ENCODE measurements around the gene TP53RK.

Gene TP53RK

DNA sequence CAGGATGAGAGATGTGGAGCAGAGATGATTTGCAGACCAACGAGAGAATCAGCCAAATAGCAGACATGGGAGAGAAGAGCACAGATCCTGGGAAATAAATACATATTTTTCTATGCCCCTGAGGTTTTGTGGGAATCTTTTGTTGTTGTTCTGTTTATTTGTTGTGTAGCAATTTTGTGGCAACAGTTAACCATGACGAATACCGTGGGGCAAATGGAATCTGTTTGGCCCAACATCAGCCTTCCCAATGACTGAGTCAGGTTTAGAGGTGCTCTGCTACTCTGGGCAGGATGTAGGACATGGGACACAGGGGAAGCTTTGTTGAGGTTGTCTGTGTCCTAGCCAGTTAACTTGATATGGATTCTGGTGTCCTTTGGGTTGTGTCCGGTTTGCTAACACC lies 12.3 kb upstream of the TP53RK start (continued):
- TF ChIP-seq GLIS3 (CRISPR knock-in tag; IDR thresholded peaks at IDR 0.05): no peak
- no peak for TF ChIP-seq SNAI2 (CRISPR knock-in tag; IDR thresholded peaks at IDR 0.05)
- TF ChIP-seq, protein P1, sequence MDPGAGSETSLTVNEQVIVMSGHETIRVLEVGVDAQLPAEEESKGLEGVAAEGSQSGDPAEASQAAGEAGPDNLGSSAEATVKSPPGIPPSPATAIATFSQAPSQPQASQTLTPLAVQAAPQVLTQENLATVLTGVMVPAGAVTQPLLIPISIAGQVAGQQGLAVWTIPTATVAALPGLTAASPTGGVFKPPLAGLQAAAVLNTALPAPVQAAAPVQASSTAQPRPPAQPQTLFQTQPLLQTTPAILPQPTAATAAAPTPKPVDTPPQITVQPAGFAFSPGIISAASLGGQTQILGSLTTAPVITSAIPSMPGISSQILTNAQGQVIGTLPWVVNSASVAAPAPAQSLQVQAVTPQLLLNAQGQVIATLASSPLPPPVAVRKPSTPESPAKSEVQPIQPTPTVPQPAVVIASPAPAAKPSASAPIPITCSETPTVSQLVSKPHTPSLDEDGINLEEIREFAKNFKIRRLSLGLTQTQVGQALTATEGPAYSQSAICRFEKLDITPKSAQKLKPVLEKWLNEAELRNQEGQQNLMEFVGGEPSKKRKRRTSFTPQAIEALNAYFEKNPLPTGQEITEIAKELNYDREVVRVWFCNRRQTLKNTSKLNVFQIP (CRISPR knock-in tag; IDR thresholded peaks at IDR 0.05; ENCODE audit: borderline replicate concordance, low read depth): no peak
- no peak for TF ChIP-seq OSR1 (CRISPR knock-in tag; IDR thresholded peaks at IDR 0.05)
- TF ChIP-seq ZNF565 (CRISPR knock-in tag; conservative IDR thresholded peaks at IDR 0.05; ENCODE audit: low read depth): no peak
- no peak for TF ChIP-seq ZFP3 (CRISPR knock-in tag; IDR thresholded peaks at IDR 0.05)
- no peak for TF ChIP-seq RARB (CRISPR knock-in tag; IDR thresholded peaks at IDR 0.05)

DNA sequence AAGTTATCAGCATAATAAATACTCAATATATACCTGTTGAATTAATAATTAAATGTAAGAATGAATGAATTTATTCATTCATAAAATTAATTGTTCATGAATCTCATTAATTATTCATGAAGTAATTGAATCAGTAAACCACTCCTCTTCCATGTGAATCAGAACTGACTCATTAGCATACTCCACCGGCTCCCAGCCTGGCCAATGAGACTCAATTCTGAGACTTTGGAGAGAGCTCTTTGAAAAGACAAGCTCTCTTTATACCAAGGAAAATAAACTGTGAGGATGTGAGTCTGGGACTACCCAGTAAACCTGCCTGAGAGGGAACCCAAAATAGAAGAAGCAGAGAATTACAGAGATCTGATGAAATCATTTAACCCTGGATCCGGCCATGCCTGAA lies 11.8 kb upstream of the TP53RK start:
- no peak for ATAC-seq
- TF ChIP-seq, protein P2, sequence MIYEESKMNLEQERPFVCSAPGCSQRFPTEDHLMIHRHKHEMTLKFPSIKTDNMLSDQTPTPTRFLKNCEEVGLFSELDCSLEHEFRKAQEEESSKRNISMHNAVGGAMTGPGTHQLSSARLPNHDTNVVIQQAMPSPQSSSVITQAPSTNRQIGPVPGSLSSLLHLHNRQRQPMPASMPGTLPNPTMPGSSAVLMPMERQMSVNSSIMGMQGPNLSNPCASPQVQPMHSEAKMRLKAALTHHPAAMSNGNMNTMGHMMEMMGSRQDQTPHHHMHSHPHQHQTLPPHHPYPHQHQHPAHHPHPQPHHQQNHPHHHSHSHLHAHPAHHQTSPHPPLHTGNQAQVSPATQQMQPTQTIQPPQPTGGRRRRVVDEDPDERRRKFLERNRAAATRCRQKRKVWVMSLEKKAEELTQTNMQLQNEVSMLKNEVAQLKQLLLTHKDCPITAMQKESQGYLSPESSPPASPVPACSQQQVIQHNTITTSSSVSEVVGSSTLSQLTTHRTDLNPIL (CRISPR knock-in tag; IDR thresholded peaks at IDR 0.05; ENCODE audit: low read depth): no peak
- TF ChIP-seq, protein P1 (CRISPR knock-in tag; IDR thresholded peaks at IDR 0.05; ENCODE audit: borderline replicate concordance, low read depth): no peak
- TF ChIP-seq SNAI2 (CRISPR knock-in tag; IDR thresholded peaks at IDR 0.05) (no peak), ZNF70 (CRISPR knock-in tag; IDR thresholded peaks at IDR 0.05) (no peak), OSR1 (CRISPR knock-in tag; IDR thresholded peaks at IDR 0.05) (no peak), TCF4 (CRISPR knock-in tag; IDR thresholded peaks at IDR 0.05; ENCODE audit: borderline replicate concordance) (no peak), RARB (CRISPR knock-in tag; IDR thresholded peaks at IDR 0.05) (no peak), ARNTL (CRISPR knock-in tag; IDR thresholded peaks at IDR 0.05; ENCODE audit: borderline replicate concordance, low read depth) (no peak), TOX (CRISPR knock-in tag; IDR thresholded peaks at IDR 0.05; ENCODE audit: borderline replicate concordance) (no peak), CSDC2 (CRISPR knock-in tag; IDR thresholded peaks at IDR 0.05) (no peak), GLIS3 (CRISPR knock-in tag; IDR thresholded peaks at IDR 0.05) (no peak), BACH2 (CRISPR knock-in tag; IDR thresholded peaks at IDR 0.05; ENCODE audit: borderline replicate concordance) (no peak)
- TF ChIP-seq, protein P3, sequence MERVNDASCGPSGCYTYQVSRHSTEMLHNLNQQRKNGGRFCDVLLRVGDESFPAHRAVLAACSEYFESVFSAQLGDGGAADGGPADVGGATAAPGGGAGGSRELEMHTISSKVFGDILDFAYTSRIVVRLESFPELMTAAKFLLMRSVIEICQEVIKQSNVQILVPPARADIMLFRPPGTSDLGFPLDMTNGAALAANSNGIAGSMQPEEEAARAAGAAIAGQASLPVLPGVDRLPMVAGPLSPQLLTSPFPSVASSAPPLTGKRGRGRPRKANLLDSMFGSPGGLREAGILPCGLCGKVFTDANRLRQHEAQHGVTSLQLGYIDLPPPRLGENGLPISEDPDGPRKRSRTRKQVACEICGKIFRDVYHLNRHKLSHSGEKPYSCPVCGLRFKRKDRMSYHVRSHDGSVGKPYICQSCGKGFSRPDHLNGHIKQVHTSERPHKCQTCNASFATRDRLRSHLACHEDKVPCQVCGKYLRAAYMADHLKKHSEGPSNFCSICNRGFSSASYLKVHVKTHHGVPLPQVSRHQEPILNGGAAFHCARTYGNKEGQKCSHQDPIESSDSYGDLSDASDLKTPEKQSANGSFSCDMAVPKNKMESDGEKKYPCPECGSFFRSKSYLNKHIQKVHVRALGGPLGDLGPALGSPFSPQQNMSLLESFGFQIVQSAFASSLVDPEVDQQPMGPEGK (CRISPR knock-in tag; IDR thresholded peaks at IDR 0.05; ENCODE audit: borderline replicate concordance): no peak
- TF ChIP-seq, protein P4, sequence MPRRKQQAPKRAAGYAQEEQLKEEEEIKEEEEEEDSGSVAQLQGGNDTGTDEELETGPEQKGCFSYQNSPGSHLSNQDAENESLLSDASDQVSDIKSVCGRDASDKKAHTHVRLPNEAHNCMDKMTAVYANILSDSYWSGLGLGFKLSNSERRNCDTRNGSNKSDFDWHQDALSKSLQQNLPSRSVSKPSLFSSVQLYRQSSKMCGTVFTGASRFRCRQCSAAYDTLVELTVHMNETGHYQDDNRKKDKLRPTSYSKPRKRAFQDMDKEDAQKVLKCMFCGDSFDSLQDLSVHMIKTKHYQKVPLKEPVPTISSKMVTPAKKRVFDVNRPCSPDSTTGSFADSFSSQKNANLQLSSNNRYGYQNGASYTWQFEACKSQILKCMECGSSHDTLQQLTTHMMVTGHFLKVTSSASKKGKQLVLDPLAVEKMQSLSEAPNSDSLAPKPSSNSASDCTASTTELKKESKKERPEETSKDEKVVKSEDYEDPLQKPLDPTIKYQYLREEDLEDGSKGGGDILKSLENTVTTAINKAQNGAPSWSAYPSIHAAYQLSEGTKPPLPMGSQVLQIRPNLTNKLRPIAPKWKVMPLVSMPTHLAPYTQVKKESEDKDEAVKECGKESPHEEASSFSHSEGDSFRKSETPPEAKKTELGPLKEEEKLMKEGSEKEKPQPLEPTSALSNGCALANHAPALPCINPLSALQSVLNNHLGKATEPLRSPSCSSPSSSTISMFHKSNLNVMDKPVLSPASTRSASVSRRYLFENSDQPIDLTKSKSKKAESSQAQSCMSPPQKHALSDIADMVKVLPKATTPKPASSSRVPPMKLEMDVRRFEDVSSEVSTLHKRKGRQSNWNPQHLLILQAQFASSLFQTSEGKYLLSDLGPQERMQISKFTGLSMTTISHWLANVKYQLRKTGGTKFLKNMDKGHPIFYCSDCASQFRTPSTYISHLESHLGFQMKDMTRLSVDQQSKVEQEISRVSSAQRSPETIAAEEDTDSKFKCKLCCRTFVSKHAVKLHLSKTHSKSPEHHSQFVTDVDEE (CRISPR knock-in tag; IDR thresholded peaks at IDR 0.05): no peak

DNA sequence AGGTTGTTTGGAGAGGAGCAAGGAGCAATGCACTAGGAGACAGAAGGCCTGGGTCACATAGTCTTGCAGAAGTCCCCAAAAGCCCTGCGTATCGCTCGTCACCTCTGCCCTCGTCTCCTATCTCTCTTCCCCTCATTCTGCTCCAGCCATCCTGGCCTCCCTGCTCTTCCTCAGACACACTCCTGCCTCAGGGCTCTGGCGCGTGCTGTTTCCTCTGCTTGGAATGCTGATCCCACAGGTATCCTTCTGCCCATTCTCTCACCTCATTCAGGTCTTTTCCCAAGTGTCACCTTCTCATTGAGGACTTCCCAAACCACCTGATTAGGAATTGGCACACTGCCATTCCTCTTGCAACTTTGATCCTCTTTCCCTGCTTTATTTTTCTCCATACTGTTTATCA lies 11.2 kb upstream of the TP53RK start:
- no peak for ATAC-seq
- TF ChIP-seq SNAI2 (CRISPR knock-in tag; IDR thresholded peaks at IDR 0.05): no peak
- TF ChIP-seq ZC3H10 (CRISPR knock-in tag; IDR thresholded peaks at IDR 0.05): no peak
- TF ChIP-seq ISL1 (CRISPR knock-in tag; IDR thresholded peaks at IDR 0.05): no peak
- TF ChIP-seq ZNF8 (CRISPR knock-in tag; IDR thresholded peaks at IDR 0.05): no peak
- TF ChIP-seq, protein P2 (CRISPR knock-in tag; IDR thresholded peaks at IDR 0.05; ENCODE audit: low read depth): no peak
- no peak for TF ChIP-seq ZNF565 (CRISPR knock-in tag; conservative IDR thresholded peaks at IDR 0.05; ENCODE audit: low read depth)
- TF ChIP-seq CSDC2 (CRISPR knock-in tag; IDR thresholded peaks at IDR 0.05): no peak
- no peak for TF ChIP-seq TOX (CRISPR knock-in tag; IDR thresholded peaks at IDR 0.05; ENCODE audit: borderline replicate concordance)
- no peak for TF ChIP-seq ZFP30 (CRISPR knock-in tag; IDR thresholded peaks at IDR 0.05)
- no peak for TF ChIP-seq BACH2 (CRISPR knock-in tag; IDR thresholded peaks at IDR 0.05; ENCODE audit: borderline replicate concordance)
- TF ChIP-seq, protein P5, sequence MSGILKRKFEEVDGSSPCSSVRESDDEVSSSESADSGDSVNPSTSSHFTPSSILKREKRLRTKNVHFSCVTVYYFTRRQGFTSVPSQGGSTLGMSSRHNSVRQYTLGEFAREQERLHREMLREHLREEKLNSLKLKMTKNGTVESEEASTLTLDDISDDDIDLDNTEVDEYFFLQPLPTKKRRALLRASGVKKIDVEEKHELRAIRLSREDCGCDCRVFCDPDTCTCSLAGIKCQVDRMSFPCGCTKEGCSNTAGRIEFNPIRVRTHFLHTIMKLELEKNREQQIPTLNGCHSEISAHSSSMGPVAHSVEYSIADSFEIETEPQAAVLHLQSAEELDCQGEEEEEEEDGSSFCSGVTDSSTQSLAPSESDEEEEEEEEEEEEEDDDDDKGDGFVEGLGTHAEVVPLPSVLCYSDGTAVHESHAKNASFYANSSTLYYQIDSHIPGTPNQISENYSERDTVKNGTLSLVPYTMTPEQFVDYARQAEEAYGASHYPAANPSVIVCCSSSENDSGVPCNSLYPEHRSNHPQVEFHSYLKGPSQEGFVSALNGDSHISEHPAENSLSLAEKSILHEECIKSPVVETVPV (CRISPR knock-in tag; IDR thresholded peaks at IDR 0.05): no peak
- TF ChIP-seq ARNTL (CRISPR knock-in tag; IDR thresholded peaks at IDR 0.05; ENCODE audit: borderline replicate concordance, low read depth): no peak
- TF ChIP-seq ZFP3 (CRISPR knock-in tag; IDR thresholded peaks at IDR 0.05): no peak
- no peak for TF ChIP-seq OSR1 (CRISPR knock-in tag; IDR thresholded peaks at IDR 0.05)
- no peak for TF ChIP-seq PPARA (CRISPR knock-in tag; IDR thresholded peaks at IDR 0.05; ENCODE audit: borderline replicate concordance)
- TF ChIP-seq, protein P3 (CRISPR knock-in tag; IDR thresholded peaks at IDR 0.05; ENCODE audit: borderline replicate concordance): no peak
